WTC11 (cell line): ENCODE measurements around the gene ITGA6. TPM values are rescaled to one million over a fixed set of nuclear protein-coding genes. Genes with fewer than 3 reads are reported as not detected.

ENCODE experiments used
- ATAC-seq: fragments of 200-7000 bp; cut with Tn5 transposase; 2 replicates; pipeline ENCODE4 v1.10.0; 2021; ENCODE audit warnings: mild to moderate bottlenecking, moderate library complexity
- CTCF ChIA-PET: fragments of 300-600 bp; sonication (Branson Sonifier 250); formaldehyde crosslinking; loops from one replicate; lab custom pipeline; 2021; ENCODE audit warnings: antibody characterized with exemption; lab: Charles Lee
- POLR2A ChIA-PET: fragments of 350-600 bp; sonication (Branson Sonifier 250); formaldehyde crosslinking; loops from one replicate; lab custom pipeline; 2021; ENCODE audit warnings: antibody characterized with exemption; lab: Charles Lee
- DNase-seq: peaks from one replicate; pipeline ENCODE4 v3.0.0; 2021; ENCODE audit warnings: low spot score
- H3K27ac Mint-ChIP-seq: 2 replicates; pipeline ENCODE4 v1.8.0; 2021; ENCODE audit warnings: mixed read lengths
- H3K27me3 Mint-ChIP-seq: 2 replicates; pipeline ENCODE4 v1.8.0; 2021; ENCODE audit warnings: low read depth, mild to moderate bottlenecking, moderate library complexity, mixed read lengths
- H3K36me3 Mint-ChIP-seq: 2 replicates; pipeline ENCODE4 v1.8.0; 2021; ENCODE audit warnings: mixed read lengths
- H3K4me1 Mint-ChIP-seq: 2 replicates; pipeline ENCODE4 v1.8.0; 2022; ENCODE audit warnings: mixed read lengths
- H3K4me3 Mint-ChIP-seq: 2 replicates; pipeline ENCODE4 v1.8.0; 2021; ENCODE audit warnings: mild to moderate bottlenecking, moderate library complexity, mixed read lengths
- H3K9me3 Mint-ChIP-seq: 2 replicates; pipeline ENCODE4 v1.8.0; 2021; ENCODE audit warnings: mixed read lengths
- ARID4B ChIP-seq: sonication (generic); formaldehyde crosslinking; IDR thresholded peaks from 2 replicates; pipeline ENCODE4 v1.8.0; 2023; ENCODE audit warnings: missing genetic modification reagents, mild to moderate bottlenecking, borderline replicate concordance
- GABPB1 ChIP-seq: sonication (generic); formaldehyde crosslinking; IDR thresholded peaks from 2 replicates; pipeline ENCODE4 v1.8.1; 2023; ENCODE audit warnings: mild to moderate bottlenecking, missing genetic modification reagents
- GTF2I ChIP-seq: fragments of 250-450 bp; sonication (Bioruptor Pico); conservative IDR thresholded peaks from 2 replicates; pipeline ENCODE4 v1.4.0; 2021; ENCODE audit warnings: mild to moderate bottlenecking
- HMGA2 ChIP-seq: fragments of 250-450 bp; sonication (Bioruptor Pico); IDR thresholded peaks from 2 replicates; pipeline ENCODE4 v1.4.0; 2021; ENCODE audit warnings: mild to moderate bottlenecking, moderate library complexity
- HMGXB4 ChIP-seq: sonication (generic); formaldehyde crosslinking; IDR thresholded peaks from 2 replicates; pipeline ENCODE4 v1.8.1; 2023; ENCODE audit warnings: mild to moderate bottlenecking, moderate library complexity, missing genetic modification reagents
- MAX ChIP-seq: sonication (generic); formaldehyde crosslinking; IDR thresholded peaks from 2 replicates; pipeline ENCODE4 v1.8.0; 2022; ENCODE audit warnings: mild to moderate bottlenecking, missing genetic modification reagents
- NR2C2 ChIP-seq: sonication (generic); formaldehyde crosslinking; IDR thresholded peaks from 2 replicates; pipeline ENCODE4 v1.8.0; 2022; ENCODE audit warnings: mild to moderate bottlenecking, missing genetic modification reagents
- PRDM15 ChIP-seq: sonication (generic); formaldehyde crosslinking; IDR thresholded peaks from 2 replicates; pipeline ENCODE4 v1.8.0; 2022; ENCODE audit warnings: missing genetic modification reagents
- SMAD3 ChIP-seq: sonication (generic); formaldehyde crosslinking; IDR thresholded peaks from 2 replicates; pipeline ENCODE4 v1.8.0; 2022; ENCODE audit warnings: missing genetic modification reagents, mild to moderate bottlenecking, borderline replicate concordance
- SMAD4 ChIP-seq: sonication (generic); formaldehyde crosslinking; IDR thresholded peaks from 2 replicates; pipeline ENCODE4 v1.8.0; 2022; ENCODE audit warnings: mild to moderate bottlenecking, missing genetic modification reagents
- TEAD1 ChIP-seq: sonication (generic); formaldehyde crosslinking; IDR thresholded peaks from 2 replicates; pipeline ENCODE4 v1.8.0; 2022; ENCODE audit warnings: mild to moderate bottlenecking, missing genetic modification reagents
- TEAD4 ChIP-seq: sonication (generic); formaldehyde crosslinking; IDR thresholded peaks from 2 replicates; pipeline ENCODE4 v1.8.0; 2022; ENCODE audit warnings: mild to moderate bottlenecking, missing genetic modification reagents
- USF1 ChIP-seq: sonication (generic); formaldehyde crosslinking; IDR thresholded peaks from 2 replicates; pipeline ENCODE4 v1.8.0; 2022; ENCODE audit warnings: mild to moderate bottlenecking, missing genetic modification reagents
- ZBTB21 ChIP-seq: sonication (generic); formaldehyde crosslinking; IDR thresholded peaks from 2 replicates; pipeline ENCODE4 v1.8.1; 2023; ENCODE audit warnings: mild to moderate bottlenecking, missing genetic modification reagents, borderline replicate concordance
- ZNF219 ChIP-seq: sonication (generic); formaldehyde crosslinking; IDR thresholded peaks from 2 replicates; pipeline ENCODE4 v1.8.0; 2023; ENCODE audit warnings: missing genetic modification reagents, mild to moderate bottlenecking, borderline replicate concordance
- ZNF232 ChIP-seq: sonication (generic); formaldehyde crosslinking; IDR thresholded peaks from 2 replicates; pipeline ENCODE4 v1.8.0; 2022; ENCODE audit warnings: mild to moderate bottlenecking, missing genetic modification reagents
- ZNF317 ChIP-seq: sonication (generic); formaldehyde crosslinking; IDR thresholded peaks from 2 replicates; pipeline ENCODE4 v1.8.1; 2023; ENCODE audit warnings: low read depth, mild to moderate bottlenecking, moderate library complexity, missing genetic modification reagents, borderline replicate concordance
- ZNF416 ChIP-seq: fragments of 250-450 bp; sonication (Bioruptor Pico); IDR thresholded peaks from 2 replicates; pipeline ENCODE4 v1.9.0; 2021; ENCODE audit warnings: mild to moderate bottlenecking, inconsistent platforms
- ZNF512 ChIP-seq: sonication (generic); formaldehyde crosslinking; IDR thresholded peaks from 2 replicates; pipeline ENCODE4 v1.8.1; 2022; ENCODE audit warnings: missing genetic modification reagents, borderline replicate concordance
- total RNA-seq: library from RNA; stranded (reverse); gene quantifications from 3 replicates; pipeline ENCODE4 v1.2.3, GENCODE V29; 2021

ITGA6 gene
- total RNA-seq, 1 experiment from 2014 or later = 83.6 TPM

GRCh38 chr2:172472446-172473033 is 45.2 kb downstream of the ITGA6 start (continued):
- TF ChIP-seq USF1 (CRISPR knock-in tag) (no peak), MAX (CRISPR knock-in tag) (no peak), SMAD4 (CRISPR knock-in tag) (no peak), ZNF232 (no peak), GTF2I (CRISPR knock-in tag) (no peak), ZNF512 (CRISPR knock-in tag) (no peak), TEAD4 (CRISPR knock-in tag) (no peak), PRDM15 (CRISPR knock-in tag) (no peak)

- Mint-ChIP-seq H3K27ac (no peak overlapping the region), H3K4me1 (no peaks in the 10 kb centered on the region), H3K9me3 (no peaks in the 10 kb centered on the region), H3K36me3 (peaks cover 57% of the 10 kb centered on the region), H3K4me3 (no peak overlapping the region), H3K27me3 (no peaks in the 10 kb centered on the region)
- DNase-seq (no peak), ATAC-seq (no peak)
- ChIA-PET POLR2A (no interaction called here), CTCF (no interaction called here)
- TF ChIP-seq GABPB1 (no peak), ZBTB21 (CRISPR knock-in tag) (no peak), ARID4B (CRISPR knock-in tag) (no peak), ZNF219 (CRISPR knock-in tag) (no peak), ZNF317 (no peak), NR2C2 (no peak), SMAD3 (CRISPR knock-in tag) (no peak), PRDM15 (CRISPR knock-in tag) (no peak), HMGA2 (CRISPR knock-in tag) (no peak), ZNF416 (no peak), TEAD1 (CRISPR knock-in tag) (no peak), HMGXB4 (no peak)
Measured at GRCh38 chr2:172473167-172473566, 45.8 kb downstream of the ITGA6 start.
